Cardiac fibroblast (primary cell): ENCODE results near the gene USP3.

Experiments
- DNase-seq, 2 donors: peaks; one replicate each; pipeline versions ENCODE4 v3.0.0 to v3.0.0-alpha.2; 2010; ENCODE audit warnings: low read depth in 2 of 2
- H3K4me3 ChIP-seq, 2 donors: replicated peaks in 1 of 2; 1 replicate in 1 of 2; 2 replicates in 1 of 2; pipeline ENCODE4 v1.5.1; 2011; ENCODE audit warnings: low read depth in 2 of 2, low read length in 2 of 2, mild to moderate bottlenecking in 2 of 2, moderate library complexity in 1 of 2
- TF ChIP-seq, protein P1 (sequence below): IDR thresholded peaks from one replicate; pipeline ENCODE4 v1.5.1; 2011; ENCODE audit warnings: low read depth, mild to moderate bottlenecking, low read length, inconsistent platforms

Gene USP3

DNA sequence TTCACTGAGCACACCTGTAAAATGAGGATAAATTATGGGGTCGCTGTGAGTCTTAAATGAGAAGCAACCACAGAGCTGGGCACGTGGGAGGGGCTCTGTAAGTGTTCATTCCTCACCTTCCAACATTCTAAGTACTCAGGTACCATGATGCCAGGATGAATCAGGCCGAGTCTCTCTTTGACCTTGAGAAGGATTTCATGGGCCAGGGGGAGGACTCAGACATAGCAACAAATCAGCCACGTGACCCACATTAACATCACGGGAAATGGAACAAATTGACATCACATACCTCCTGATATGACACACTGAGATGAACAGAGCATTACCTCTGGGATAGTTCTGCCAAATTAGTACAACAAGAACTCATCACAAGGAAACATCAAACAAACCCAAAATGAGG, 35.2 kb upstream of the USP3 start:
- DNase-seq: no peak

DNA sequence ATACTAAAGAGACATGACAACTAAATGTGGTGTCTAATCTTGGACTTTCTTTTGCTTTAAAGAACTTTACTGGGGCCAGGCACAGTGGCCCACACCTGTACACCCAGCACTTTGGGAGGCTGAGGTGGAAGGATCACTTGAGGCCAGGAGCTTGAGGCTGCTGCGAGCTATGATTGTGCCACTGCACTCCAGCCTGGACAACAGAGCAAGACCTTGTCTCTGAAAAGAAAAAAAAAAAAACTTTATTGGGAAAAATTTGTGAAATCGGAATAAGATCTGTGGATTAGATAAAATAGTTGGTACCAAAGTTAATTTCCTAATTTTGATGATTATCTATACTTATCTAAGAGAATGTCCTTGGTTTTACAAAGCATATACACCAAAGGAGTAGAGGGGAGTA, 34.4 kb upstream of the USP3 start:
- H3K4me3 ChIP-seq: no peak overlapping the region
- DNase-seq: no peak
- TF ChIP-seq, protein P1, sequence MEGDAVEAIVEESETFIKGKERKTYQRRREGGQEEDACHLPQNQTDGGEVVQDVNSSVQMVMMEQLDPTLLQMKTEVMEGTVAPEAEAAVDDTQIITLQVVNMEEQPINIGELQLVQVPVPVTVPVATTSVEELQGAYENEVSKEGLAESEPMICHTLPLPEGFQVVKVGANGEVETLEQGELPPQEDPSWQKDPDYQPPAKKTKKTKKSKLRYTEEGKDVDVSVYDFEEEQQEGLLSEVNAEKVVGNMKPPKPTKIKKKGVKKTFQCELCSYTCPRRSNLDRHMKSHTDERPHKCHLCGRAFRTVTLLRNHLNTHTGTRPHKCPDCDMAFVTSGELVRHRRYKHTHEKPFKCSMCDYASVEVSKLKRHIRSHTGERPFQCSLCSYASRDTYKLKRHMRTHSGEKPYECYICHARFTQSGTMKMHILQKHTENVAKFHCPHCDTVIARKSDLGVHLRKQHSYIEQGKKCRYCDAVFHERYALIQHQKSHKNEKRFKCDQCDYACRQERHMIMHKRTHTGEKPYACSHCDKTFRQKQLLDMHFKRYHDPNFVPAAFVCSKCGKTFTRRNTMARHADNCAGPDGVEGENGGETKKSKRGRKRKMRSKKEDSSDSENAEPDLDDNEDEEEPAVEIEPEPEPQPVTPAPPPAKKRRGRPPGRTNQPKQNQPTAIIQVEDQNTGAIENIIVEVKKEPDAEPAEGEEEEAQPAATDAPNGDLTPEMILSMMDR: no peak

More for the DNA sequence above, 35.2 kb upstream of the USP3 start:
- no peak overlapping the region for H3K4me3 ChIP-seq
- TF ChIP-seq, protein P1: no peak

DNA sequence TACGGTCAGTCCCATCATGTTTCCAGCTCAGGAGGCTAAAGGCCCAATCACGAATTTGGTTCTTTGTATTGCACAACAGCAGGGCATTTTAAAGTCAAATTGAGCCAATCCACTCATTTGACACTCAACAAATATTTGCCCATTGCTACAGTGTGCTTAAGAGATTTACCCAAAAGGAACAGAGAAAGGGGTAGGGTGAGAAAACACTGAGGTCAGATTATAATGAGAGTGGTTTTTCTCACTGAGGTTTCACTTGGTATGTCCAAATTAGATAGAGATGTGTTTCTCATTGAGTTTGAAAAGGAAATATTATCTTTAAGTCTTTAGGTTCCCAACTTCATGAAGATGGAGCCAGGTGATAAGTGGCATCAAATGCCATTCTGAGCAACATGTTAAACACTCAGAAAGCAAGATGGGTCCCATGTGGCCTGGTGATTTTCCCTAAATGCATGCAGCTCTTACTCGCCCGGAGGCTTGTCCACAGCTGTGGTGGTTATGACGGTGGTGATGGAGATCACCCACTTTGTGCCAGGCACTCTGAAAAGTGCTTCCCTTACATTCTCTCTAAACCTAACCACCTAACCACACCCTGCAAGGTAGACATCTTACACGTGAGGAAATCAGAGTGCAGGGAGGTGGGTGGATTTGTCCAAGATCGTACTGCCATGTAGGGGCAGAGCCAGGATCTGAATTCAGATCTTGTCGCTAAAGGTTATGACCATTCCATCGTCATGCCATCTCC, 31.2 kb upstream of the USP3 start:
- no peak overlapping the region for H3K4me3 ChIP-seq
- no peak for DNase-seq
- TF ChIP-seq, protein P1: no peak

DNA sequence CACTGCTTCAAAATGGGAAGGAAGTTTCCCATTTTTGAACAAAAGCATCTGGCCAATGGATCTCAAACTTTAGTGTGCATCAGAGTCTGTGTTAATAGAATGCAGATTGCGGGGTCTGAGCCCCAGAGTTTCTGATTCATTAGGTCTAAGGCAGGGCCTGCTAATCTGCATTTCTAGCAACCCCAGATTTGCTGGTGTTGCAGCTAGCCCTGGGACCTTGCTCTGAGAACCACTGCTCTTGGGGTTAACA, 30.7 kb upstream of the USP3 start:
- H3K4me3 ChIP-seq: no peak overlapping the region
- no peak for DNase-seq
- TF ChIP-seq, protein P1: no peak

DNA sequence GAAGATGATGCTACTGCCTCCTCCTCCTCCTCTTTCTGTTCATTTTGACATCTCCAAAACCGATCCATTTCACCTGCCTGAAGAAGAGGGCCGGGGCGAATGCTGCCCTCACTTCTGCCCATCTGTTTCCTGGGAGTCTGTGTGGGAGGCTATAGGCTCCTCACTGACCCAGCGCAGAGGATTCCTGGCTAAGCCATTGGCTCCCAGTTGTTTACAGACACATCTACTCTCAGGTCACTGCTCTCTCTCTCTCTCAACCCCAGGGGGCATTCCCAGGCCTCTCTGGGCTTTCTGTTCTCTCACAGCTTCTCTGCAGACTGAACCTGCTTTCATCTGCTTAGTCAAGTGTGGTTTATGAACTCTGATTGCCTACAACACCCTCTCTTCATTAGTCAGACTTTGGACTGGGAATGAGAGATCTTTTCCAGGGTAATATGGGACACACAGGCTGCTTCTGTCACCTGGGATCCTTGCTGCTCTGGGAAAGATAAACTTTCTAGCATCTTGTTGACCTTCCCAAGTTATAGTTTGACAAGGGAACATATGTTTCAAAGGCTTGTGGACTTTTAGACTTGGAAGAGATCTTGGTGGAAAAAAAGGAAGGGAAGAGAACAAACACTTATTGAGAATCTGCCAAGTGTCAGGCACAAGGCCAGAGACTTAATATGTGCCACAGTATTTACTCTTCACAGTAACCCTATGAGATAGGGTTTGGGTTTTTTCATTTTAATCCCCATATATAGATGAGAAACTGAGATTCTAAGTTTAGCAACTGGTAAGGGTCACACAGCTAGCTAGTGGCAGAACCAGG, 30.2 kb upstream of the USP3 start:
- TF ChIP-seq, protein P1: no peak
- no peak overlapping the region for H3K4me3 ChIP-seq
- DNase-seq: peak; percentile 61 to 68

DNA sequence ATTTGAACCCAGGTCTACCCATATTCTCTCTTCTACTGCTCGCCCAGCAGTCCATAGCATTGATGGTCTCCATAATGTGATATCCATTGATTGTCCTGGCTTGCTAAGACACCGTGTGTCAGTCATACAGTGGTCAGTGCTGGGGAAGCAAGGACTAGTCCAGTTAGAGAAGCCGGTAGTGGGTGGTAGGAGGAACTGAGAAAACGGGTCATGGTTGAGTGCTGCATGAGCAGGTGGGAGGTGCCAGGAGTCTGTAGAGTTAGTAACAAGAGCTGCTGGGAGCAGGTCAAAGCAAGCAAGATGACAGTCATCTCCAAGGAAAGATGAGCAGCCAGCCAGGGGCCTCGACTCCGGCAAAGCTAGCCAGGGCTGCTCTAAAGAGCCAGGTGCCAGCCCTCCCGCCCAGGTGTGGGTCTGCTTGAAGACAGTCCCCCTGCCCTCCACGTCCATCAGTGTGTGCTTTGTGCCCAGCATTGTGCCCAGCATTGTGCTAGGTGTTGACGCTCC, 29.5 kb upstream of the USP3 start:
- TF ChIP-seq, protein P1: no peak
- DNase-seq: no peak
- no peak overlapping the region for H3K4me3 ChIP-seq
